SU-DHL-6 (cell line): ENCODE results near the gene ZBTB47.

ENCODE experiments used
- H2AFZ ChIP-seq: fragments of 200-600 bp; sonication (generic); 2 replicates; pipeline ENCODE4 v1.6.1; 2014; ENCODE audit warnings: low read depth, mild to moderate bottlenecking, moderate library complexity, mixed read lengths, antibody characterized with exemption, low read length; ENCODE audit not compliant: severe bottlenecking
- H3F3A ChIP-seq: fragments of 200-600 bp; shearing (Covaris generic); 2 replicates; pipeline ENCODE4 v1.6.0; 2016; ENCODE audit warnings: antibody characterized with exemption, mild to moderate bottlenecking; ENCODE audit not compliant: insufficient read depth
- H3K27ac ChIP-seq: fragments of 200-600 bp; sonication (generic); 2 replicates; pipeline ENCODE4 v1.5.1; 2016; ENCODE audit warnings: low read depth, mild to moderate bottlenecking, low read length, moderate library complexity, mixed read lengths
- H3K27me3 ChIP-seq: fragments of 200-600 bp; sonication (generic), shearing (Covaris generic); 2 replicates; pipeline ENCODE4 v1.6.0; 2014; ENCODE audit warnings: mild to moderate bottlenecking, low read length
- H3K36me3 ChIP-seq: fragments of 200-600 bp; sonication (generic); 2 replicates; pipeline ENCODE4 v1.6.1; 2014; ENCODE audit warnings: mild to moderate bottlenecking, low read length, mixed read lengths
- H3K4me2 ChIP-seq: fragments of 300-600, 200-600 bp; shearing (Covaris generic), sonication (generic); 2 replicates; pipeline ENCODE4 v1.6.0; 2014; ENCODE audit warnings: low read length, low read depth, mild to moderate bottlenecking; ENCODE audit not compliant: poor library complexity, severe bottlenecking
- H3K4me3 ChIP-seq: fragments of 200-600 bp; sonication (generic); 2 replicates; pipeline ENCODE4 v1.5.1; 2014; ENCODE audit warnings: antibody characterized with exemption, low read length, mild to moderate bottlenecking, mixed read lengths; ENCODE audit not compliant: insufficient read depth, poor library complexity, severe bottlenecking
- H3K79me2 ChIP-seq: fragments of 200-600 bp; sonication (generic); 2 replicates; pipeline ENCODE4 v1.6.1; 2014; ENCODE audit warnings: mild to moderate bottlenecking, low read length, moderate library complexity; ENCODE audit not compliant: insufficient read depth
- H3K9ac ChIP-seq: fragments of 200-600 bp; sonication (generic); 2 replicates; pipeline ENCODE4 v1.7.0; 2014; ENCODE audit warnings: mild to moderate bottlenecking, low read length
- H3K9me2 ChIP-seq: fragments of 200-600 bp; sonication (generic); replicated peaks from 2 replicates; pipeline ENCODE4 v1.6.1; 2014; ENCODE audit warnings: low read length; ENCODE audit not compliant: insufficient read depth
- H3K9me3 ChIP-seq: fragments of 200-600 bp; sonication (generic); 2 replicates; pipeline ENCODE4 v1.6.1; 2014; ENCODE audit warnings: low read length, mixed read lengths; ENCODE audit not compliant: insufficient read depth
- H4K20me1 ChIP-seq: fragments of 200-600 bp; sonication (generic); 2 replicates; pipeline ENCODE4 v1.6.1; 2014; ENCODE audit warnings: low read depth, mild to moderate bottlenecking, antibody characterized with exemption, low read length, moderate library complexity, mixed read lengths
- CTCF ChIP-seq: fragments of 200-600 bp; sonication (generic); IDR thresholded peaks from one replicate; pipeline ENCODE4 v1.5.1; 2017; ENCODE audit warnings: antibody characterized with exemption, mild to moderate bottlenecking, low read length, moderate library complexity; ENCODE audit not compliant: insufficient read depth, poor library complexity, severe bottlenecking
- EZH2phosphoT487 ChIP-seq: fragments of 200-600 bp; sonication (generic), shearing (Covaris generic); conservative IDR thresholded peaks from 2 replicates; pipeline ENCODE4 v1.6.1; 2018; ENCODE audit warnings: mild to moderate bottlenecking, antibody characterized with exemption, low read length, moderate library complexity, mixed read lengths

The ZBTB47 gene

GRCh38 chr3:42610976-42611375 is 42.5 kb upstream of the ZBTB47 start:
- H4K20me1 ChIP-seq, result peaks cover 28% of the 10 kb centered on the region; the same call in 1 of the 2 replicates
- no peaks in the 10 kb centered on the region for H3K27me3 ChIP-seq
- H3K9me3 ChIP-seq, result no peaks in the 10 kb centered on the region
- H3K27ac ChIP-seq, result peak overlapping the region; percentile 12; the same call in 1 of the 2 replicates
- peaks cover 4% of the 10 kb centered on the region; the same call in 1 of the 2 replicates for H3K36me3 ChIP-seq
- H3K9ac ChIP-seq, result no peak overlapping the region
- no peaks in the 10 kb centered on the region for H3K9me2 ChIP-seq
- peaks cover 100% of the 10 kb centered on the region for H3K79me2 ChIP-seq
- no peak overlapping the region for H3K4me3 ChIP-seq
- H2AFZ ChIP-seq, result no peak overlapping the region
- TF ChIP-seq CTCF (no peak), EZH2phosphoT487 (no peak)
- H3F3A ChIP-seq, result peaks cover 12% of the 10 kb centered on the region; the same call in 1 of the 2 replicates
- H3K4me2 ChIP-seq, result no peak overlapping the region

DNA sequence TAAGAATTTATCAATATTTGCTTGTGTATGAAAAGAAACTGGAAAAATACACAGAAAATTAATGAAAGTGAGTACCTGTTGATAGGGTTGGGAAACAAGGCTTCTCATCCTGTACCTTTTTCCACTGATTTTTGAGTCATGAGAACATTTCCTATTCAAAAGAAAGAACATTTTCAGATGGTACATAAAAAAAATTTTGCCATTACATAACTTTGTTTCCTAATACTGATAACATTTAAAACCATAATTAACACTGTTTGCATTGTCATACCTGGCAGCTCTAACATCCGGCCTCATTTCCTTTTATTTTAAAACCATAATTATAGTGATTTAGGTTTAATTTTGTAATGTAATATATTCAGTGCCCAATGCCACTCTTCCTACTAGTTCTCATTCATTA is 41.3 kb upstream of the ZBTB47 start:
- H3K9ac ChIP-seq, result peak overlapping the region; percentile 3; the same call in 1 of the 2 replicates
- H4K20me1 ChIP-seq, result peaks cover 28% of the 10 kb centered on the region; the same call in 1 of the 2 replicates
- no peaks in the 10 kb centered on the region for H3K9me2 ChIP-seq
- H3F3A ChIP-seq, result peaks cover 12% of the 10 kb centered on the region; the same call in 1 of the 2 replicates
- H3K79me2 ChIP-seq, result peaks cover 100% of the 10 kb centered on the region
- H3K4me3 ChIP-seq, result no peak overlapping the region
- H3K9me3 ChIP-seq, result no peaks in the 10 kb centered on the region
- peak overlapping the region; percentile 51 for H3K4me2 ChIP-seq
- H3K27ac ChIP-seq, result peak overlapping the region; percentile 54
- TF ChIP-seq CTCF (no peak), EZH2phosphoT487 (no peak)
- no peak overlapping the region for H2AFZ ChIP-seq
- H3K36me3 ChIP-seq, result peaks cover 4% of the 10 kb centered on the region; the same call in 1 of the 2 replicates
- H3K27me3 ChIP-seq, result no peaks in the 10 kb centered on the region

DNA sequence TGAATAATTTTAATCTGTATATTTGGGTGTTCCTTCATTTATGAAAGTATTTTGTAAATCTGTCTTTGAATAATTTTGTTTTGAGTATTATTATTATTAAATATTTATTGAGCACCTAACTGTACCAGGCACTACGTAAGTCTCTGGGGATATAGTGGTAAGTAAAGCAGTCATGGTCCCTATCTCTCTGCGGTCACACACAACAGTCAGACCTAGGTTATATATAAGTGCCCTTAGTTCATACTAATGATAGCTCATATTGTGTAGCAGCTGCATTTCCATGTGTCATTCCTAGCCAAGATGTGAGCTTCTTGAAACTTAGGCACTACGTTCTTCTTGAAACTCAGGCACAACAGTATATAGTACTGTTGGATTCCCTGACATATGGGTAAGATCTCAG is 40.6 kb upstream of the ZBTB47 start:
- peaks cover 31% of the 10 kb centered on the region; the same call in 1 of the 2 replicates for H4K20me1 ChIP-seq
- no peaks in the 10 kb centered on the region for H3K27me3 ChIP-seq
- H3K9me3 ChIP-seq, result no peaks in the 10 kb centered on the region
- peaks cover 10% of the 10 kb centered on the region; the same call in 1 of the 2 replicates for H3K36me3 ChIP-seq
- peaks cover 98% of the 10 kb centered on the region for H3K79me2 ChIP-seq
- H3K9ac ChIP-seq, result peak overlapping the region; percentile 8
- no peak overlapping the region for H3K4me3 ChIP-seq
- H3F3A ChIP-seq, result peaks cover 12% of the 10 kb centered on the region; the same call in 1 of the 2 replicates
- TF ChIP-seq EZH2phosphoT487 (no peak), CTCF (no peak)
- peak overlapping the region; percentile 54 for H3K27ac ChIP-seq
- no peaks in the 10 kb centered on the region for H3K9me2 ChIP-seq
- H2AFZ ChIP-seq, result no peak overlapping the region
- peak overlapping the region; percentile 51 for H3K4me2 ChIP-seq
